GM19023 (cell line): Measurements from ENCODE around the gene HS3ST3A1.

Source experiments
- ATAC-seq: cut with Tn5 transposase; IDR thresholded peaks from one replicate; pipeline ENCODE4 v1.9.1; 2021; ENCODE audit warnings: mild to moderate bottlenecking, moderate library complexity; ENCODE audit not compliant: unreplicated experiment

HS3ST3A1 gene

DNA sequence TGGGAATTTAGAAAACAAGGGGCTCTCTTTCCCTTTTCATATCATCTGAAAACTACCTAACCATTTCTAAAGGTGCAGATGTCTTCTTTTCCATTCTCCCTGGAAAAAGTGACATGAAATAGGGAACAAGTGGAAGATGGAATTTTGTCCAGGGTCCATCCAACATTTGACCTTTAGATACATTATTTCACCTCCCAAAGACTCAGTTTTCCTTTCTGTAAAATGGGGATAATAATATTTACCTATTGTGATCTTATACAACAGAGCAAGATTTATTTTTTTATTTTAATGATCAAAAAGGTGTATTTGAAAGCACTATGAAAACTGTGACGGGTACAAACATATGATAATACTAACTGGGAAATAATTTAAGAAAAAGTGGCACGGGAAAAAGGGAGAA lies 106.3 kb downstream of the HS3ST3A1 start:
- ATAC-seq: no peak

GRCh38 chr17:13492737-13493122 lies 109.0 kb downstream of the HS3ST3A1 start:
- no peak for ATAC-seq

GRCh38 chr17:13491916-13492736 lies 109.6 kb downstream of the HS3ST3A1 start:
- no peak for ATAC-seq

- no peak for ATAC-seq
Observed at GRCh38 chr17:13491491-13491890, 110.2 kb downstream of the HS3ST3A1 start.

DNA sequence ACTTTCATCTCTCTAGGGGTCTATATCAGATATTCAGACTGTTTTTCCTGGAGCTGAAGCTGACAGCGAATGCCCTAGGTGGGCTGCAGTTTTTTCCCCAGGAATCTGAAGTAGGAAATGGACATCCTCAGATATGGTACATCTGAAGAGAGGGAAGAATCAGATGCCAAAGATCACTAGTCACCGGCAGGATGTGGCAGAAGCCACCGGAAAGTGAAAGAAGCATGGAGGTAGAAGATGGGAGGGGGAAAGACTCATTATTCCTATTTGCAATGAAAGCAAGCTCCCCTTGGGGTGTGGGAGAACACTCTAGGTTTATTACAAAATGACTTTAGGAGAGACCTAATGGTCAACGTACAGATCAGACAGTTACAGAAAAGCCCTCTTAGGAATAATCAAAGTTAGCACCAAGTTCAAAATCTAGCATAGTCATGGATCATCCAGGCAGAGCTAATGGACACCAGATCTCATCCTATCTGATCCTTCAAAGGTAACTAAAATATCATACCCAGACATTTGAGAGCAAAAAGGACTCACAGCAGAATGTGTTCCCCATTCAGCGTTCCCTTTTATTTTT lies 110.7 kb downstream of the HS3ST3A1 start:
- no peak for ATAC-seq

DNA sequence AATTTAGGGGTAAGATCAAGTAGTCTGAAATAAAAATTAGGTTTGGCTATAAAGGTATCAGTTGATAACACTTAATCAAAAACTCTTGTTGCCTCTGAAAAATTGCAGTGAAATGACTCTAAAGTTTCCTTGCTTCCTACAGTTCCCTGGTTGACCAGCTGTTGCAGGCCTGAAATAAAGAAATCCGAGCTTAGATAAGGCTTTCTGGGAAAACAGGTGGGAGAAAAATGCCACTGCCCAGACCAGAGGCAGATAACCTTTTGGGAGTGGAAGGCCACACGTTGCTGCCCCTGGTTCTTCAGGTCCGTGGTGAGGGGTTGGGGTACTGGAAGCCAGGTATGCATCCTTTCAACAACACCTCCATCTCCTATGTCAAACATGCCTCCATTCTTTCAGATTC lies 111.3 kb downstream of the HS3ST3A1 start:
- no peak for ATAC-seq

- no peak for ATAC-seq
Observed at GRCh38 chr17:13485327-13485726, 116.4 kb downstream of the HS3ST3A1 start.

DNA sequence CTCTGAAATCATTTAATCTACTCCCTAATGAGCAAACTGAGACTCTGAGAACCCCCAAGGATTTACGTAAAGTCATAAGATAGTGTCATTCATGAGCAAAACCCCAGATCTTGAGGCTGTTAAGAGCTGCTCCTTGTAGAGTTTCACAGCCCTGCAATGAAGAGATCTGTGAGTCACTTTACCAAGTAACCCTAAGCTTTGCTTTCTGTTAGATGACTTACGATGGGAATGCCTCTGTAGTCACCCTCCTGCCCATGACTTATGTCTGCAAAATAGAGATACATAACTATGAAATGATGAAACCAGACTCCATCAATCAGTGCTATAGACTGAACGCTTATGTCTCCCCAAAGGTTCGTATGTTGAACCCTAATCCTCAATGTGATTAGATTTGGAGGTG lies 117.7 kb downstream of the HS3ST3A1 start:
- no peak for ATAC-seq

GRCh38 chr17:13480877-13481276 lies 120.9 kb downstream of the HS3ST3A1 start:
- no peak for ATAC-seq

DNA sequence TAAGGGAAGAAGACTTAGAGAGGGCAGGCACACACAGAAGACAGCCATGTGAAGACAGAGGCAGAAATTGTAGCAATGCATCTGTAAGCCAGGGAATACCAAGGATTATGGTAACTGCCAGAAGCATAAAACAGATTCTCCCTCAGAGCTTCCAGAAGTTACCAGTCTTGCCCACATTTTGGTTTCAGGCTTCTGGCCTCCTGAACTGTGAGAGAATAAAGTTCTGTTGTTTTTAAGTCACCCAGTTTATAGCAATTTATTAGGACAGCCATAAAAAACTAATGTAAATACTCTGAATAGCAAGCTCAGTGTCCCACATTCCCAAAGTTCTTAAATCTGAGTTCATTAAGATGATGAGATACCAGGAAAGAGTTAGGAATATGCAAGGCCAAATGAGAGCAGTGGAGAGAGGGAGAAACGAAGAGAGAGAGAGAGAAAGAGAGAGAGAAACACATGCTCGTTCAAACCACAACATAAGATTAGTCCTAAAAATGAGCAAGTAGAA lies 123.4 kb downstream of the HS3ST3A1 start:
- ATAC-seq: no peak

GRCh38 chr17:13477180-13477611 lies 124.5 kb downstream of the HS3ST3A1 start:
- no peak for ATAC-seq

GRCh38 chr17:13476720-13477119 lies 125.0 kb downstream of the HS3ST3A1 start:
- no peak for ATAC-seq

- ATAC-seq: no peak
Observed at GRCh38 chr17:13475574-13476223, 126.0 kb downstream of the HS3ST3A1 start.

DNA sequence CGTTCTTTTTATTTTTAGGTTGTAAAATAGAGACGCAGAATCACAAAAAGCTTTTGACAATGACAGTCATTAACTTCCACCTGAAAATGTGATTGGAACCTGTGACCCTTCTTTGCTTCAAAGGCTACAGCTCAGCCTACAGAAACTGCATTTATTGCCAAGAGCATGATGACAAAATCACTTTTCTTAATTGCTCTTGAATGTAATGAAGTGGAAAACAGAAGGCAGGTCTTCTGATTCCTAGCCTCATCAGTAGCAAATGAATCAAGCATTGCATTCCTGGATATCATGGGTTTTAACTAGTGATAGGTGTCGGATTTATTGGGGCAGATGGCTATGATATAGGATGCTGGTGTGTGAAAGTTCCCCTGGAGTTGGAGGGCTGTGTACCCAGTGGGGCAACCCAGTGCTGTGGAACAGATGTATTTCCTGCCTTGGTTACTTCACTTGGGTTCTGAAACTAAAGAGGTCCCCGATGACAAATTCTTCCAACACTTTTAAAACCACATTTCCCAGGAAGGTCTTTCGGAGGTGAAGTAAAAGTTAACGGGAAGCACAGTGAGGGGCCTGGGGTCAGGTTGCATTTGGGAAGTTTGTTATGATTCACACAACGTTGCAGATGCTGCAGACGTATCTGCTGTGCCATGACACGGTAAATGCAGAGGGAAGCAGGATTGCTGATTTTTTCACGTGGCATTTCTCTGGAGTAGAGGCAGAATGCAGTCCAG lies 127.5 kb downstream of the HS3ST3A1 start:
- no peak for ATAC-seq

- no peak for ATAC-seq
Observed at GRCh38 chr17:13465678-13466077, 136.1 kb downstream of the HS3ST3A1 start.

DNA sequence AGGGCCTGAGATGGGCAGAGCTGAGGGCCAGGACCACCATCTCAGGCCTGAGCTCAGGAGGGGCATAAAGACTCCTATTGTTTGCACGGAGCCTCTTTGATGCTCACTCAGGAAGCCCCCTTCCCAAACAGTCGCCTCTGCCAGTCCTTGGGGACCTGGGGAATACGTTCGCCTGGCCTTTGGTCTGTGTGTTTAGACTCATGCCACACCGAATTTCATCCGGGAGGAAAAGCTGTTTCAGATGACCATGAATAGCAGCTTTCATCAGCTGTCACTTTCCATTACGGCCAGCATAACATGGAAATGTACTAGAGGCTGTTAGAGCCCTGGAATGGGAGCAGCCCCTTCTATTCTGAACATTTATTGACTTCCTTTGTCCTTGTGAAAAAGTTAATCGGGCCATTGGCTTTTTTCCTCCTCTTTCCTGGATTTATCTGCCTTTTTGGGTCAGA lies 139.0 kb downstream of the HS3ST3A1 start:
- no peak for ATAC-seq

- ATAC-seq: no peak
Observed at GRCh38 chr17:13462146-13462545, 139.6 kb downstream of the HS3ST3A1 start.

DNA sequence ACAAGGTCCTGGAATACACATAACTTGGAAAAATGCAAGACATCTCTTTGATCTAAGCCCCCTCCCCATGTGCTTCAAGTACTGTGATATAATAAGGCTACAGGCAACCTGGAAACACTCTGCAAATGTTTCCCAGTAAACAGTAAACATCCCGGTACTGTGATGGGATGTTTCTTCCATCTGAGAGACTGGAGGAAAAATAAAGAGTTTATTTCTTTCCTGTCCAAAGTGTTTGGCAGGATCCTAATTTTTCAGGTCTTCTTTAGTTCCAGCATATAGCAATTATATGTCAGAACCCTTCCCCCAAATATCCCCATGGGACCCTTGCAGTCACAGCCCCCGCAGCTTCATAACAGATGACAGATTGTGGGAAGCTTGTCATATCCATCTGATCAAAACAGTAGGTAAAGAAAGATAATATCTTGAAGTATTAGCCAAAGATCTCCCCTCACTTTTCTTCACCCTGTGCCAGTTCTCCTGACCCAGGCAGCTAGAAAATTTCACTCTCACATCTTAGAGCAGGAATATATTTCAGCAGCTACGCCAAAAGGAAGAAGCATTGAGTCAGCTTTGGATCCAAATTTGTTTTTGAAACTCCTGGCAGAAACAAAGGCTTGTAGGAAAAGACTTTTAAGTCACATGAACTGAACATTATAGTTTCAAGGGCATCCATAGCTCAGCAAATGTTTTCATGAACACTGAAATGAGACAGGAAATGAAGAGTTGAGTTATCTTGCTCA lies 141.3 kb downstream of the HS3ST3A1 start:
- no peak for ATAC-seq

DNA sequence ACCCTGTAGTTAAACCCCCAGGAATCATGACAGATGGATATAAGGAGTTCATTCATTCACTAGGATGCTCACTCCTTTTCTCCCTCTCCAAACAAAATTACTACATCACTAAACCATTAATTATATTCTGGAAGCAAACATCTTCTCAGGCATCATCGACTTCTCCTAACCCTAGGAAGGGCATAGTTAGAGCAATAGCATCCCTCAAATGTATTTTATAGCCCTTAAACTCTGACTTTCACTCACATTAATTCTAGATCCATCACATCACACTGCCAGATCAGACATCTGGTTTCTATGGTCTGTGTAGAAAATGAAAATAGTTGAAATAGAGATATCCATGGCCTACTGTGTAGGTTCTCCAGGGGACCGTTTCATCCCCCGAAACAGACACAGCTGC lies 143.9 kb downstream of the HS3ST3A1 start:
- ATAC-seq: no peak
